Loucy (cell line): ENCODE measurements around the gene ZFAND3.

ENCODE experiments used
- EZH2phosphoT487 ChIP-seq: fragments of 200-600 bp; IDR thresholded peaks from 2 replicates; pipeline ENCODE4 v1.6.1; 2018; ENCODE audit warnings: antibody characterized with exemption, mild to moderate bottlenecking, moderate library complexity, borderline replicate concordance
- TF ChIP-seq, protein P1 (sequence below): fragments of 200-600 bp; sonication (generic); conservative IDR thresholded peaks from 2 replicates; pipeline ENCODE4 v1.5.1; 2014; ENCODE audit warnings: mild to moderate bottlenecking, antibody characterized with exemption, low read length

- TF ChIP-seq, protein P1, sequence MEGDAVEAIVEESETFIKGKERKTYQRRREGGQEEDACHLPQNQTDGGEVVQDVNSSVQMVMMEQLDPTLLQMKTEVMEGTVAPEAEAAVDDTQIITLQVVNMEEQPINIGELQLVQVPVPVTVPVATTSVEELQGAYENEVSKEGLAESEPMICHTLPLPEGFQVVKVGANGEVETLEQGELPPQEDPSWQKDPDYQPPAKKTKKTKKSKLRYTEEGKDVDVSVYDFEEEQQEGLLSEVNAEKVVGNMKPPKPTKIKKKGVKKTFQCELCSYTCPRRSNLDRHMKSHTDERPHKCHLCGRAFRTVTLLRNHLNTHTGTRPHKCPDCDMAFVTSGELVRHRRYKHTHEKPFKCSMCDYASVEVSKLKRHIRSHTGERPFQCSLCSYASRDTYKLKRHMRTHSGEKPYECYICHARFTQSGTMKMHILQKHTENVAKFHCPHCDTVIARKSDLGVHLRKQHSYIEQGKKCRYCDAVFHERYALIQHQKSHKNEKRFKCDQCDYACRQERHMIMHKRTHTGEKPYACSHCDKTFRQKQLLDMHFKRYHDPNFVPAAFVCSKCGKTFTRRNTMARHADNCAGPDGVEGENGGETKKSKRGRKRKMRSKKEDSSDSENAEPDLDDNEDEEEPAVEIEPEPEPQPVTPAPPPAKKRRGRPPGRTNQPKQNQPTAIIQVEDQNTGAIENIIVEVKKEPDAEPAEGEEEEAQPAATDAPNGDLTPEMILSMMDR, result no peak
- no peak for TF ChIP-seq EZH2phosphoT487
Observed at GRCh38 chr6:38021571-38021970, 202.0 kb downstream of the ZFAND3 start.
